Gastroesophageal sphincter (tissue), 3 donors: ENCODE results near the gene RIT1.

Experiments
- EP300 ChIP-seq: sonication (generic); formaldehyde crosslinking; IDR thresholded peaks from one replicate; pipeline ENCODE4 v1.6.1; 2017; ENCODE audit warnings: antibody characterized with exemption, mild to moderate bottlenecking
- POLR2A ChIP-seq, 2 donors: fragments of 450-650 bp; IDR thresholded peaks; one replicate each; pipeline ENCODE4 v1.6.1; 2017; ENCODE audit warnings: antibody characterized with exemption in 2 of 2, mild to moderate bottlenecking in 2 of 2, moderate library complexity in 1 of 2
- TF ChIP-seq, protein P1 (sequence below), 4 experiments: fragments of 200-600 bp in 2 of 4; fragments of 450-650 bp in 2 of 4; sonication (generic) in 1 of 4; IDR thresholded peaks; one replicate each; pipeline ENCODE4 v1.5.1; 2017 to 2019; ENCODE audit warnings: antibody characterized with exemption in 4 of 4, mild to moderate bottlenecking in 2 of 4, moderate library complexity in 2 of 4

DNA sequence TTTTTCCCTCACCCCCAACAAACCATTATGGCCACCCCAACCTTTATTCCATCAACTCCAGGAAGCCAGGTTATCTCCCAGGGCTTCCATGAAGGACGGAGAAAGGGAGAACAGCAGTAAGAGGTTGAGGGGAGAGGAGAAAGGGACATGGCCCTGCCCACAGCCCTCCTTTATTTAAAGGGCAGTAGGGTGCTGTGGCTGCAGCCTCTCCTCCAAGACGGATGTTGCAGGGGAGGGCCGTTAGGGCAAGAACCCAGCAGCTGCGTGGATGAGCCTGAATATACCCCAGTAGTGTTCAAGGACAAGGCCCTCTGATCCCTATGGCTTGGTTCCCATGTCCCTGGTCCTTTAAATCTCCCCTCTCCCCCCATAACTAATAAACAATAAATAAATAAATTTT, 36.1 kb upstream of the RIT1 start:
- TF ChIP-seq EP300 (no peak), POLR2A (IDR thresholded peaks at IDR 0.05) (no peak)
- TF ChIP-seq, protein P1, sequence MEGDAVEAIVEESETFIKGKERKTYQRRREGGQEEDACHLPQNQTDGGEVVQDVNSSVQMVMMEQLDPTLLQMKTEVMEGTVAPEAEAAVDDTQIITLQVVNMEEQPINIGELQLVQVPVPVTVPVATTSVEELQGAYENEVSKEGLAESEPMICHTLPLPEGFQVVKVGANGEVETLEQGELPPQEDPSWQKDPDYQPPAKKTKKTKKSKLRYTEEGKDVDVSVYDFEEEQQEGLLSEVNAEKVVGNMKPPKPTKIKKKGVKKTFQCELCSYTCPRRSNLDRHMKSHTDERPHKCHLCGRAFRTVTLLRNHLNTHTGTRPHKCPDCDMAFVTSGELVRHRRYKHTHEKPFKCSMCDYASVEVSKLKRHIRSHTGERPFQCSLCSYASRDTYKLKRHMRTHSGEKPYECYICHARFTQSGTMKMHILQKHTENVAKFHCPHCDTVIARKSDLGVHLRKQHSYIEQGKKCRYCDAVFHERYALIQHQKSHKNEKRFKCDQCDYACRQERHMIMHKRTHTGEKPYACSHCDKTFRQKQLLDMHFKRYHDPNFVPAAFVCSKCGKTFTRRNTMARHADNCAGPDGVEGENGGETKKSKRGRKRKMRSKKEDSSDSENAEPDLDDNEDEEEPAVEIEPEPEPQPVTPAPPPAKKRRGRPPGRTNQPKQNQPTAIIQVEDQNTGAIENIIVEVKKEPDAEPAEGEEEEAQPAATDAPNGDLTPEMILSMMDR (IDR thresholded peaks at IDR 0.05), result no peak
